ENCODE measurements around the gene PGBD2.
"Not testable (repeated sequence)": the region's sequence is repeated elsewhere in the genome, so short reads cannot be mapped to it uniquely, and the experiment has no call there.

The PGBD2 gene

DNA sequence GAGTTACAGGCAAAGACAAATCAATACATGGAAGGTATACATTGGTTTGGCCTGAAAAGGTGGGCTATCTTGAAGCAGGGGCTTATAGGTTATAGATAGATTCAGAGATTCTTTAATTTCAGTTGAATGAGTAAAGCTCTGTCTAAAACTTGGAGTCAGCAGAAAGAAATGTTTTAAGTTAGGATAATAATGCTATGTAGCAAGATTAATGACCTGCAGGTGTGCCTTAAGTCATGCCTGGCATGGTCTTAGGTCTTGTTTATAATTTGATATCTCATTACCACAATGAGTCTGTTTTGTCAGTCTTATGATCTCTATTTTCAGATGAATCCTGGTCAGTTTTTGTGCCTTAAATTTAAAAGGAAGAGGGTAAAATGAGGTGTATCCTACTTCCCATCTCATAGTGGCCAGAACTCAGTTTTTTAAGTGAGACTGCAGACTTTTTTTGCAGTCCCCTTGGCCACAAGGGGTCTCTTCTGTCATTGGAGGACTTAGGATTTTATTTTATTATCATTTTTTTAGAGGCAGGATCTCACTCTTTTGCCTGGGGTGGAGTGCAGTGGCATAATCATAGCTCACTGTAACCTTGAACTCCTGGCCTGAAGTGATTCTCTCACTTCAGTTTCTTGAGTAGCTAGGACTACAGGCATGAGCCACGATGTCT, 21.3 kb upstream of the PGBD2 start:
- no peaks in the 10 kb centered on the region for H3K27me3 ChIP-seq (ENCODE audit: insufficient read depth, low read depth, severe bottlenecking)
- no peak for TF ChIP-seq CTCF (IDR thresholded peaks at IDR 0.05; ENCODE audit: low read depth, low read length)
- no peak overlapping the region for H3K27ac ChIP-seq
- H3K9me3 ChIP-seq (ENCODE audit: severe bottlenecking), result peaks cover 2% of the 10 kb centered on the region
- no peak for DNase-seq
- H3K4me3 ChIP-seq (ENCODE audit: low read depth, low read length), result no peak overlapping the region
- no peaks in the 10 kb centered on the region for H3K36me3 ChIP-seq

GRCh38 chr1:248885646-248886045, 20.4 kb upstream of the PGBD2 start:
- Histone ChIP-seq H3K27ac (no peak overlapping the region), H3K27me3 (ENCODE audit: insufficient read depth, low read depth, severe bottlenecking) (no peaks in the 10 kb centered on the region), H3K36me3 (no peaks in the 10 kb centered on the region), H3K4me3 (ENCODE audit: low read depth, low read length) (no peak overlapping the region), H3K9me3 (ENCODE audit: severe bottlenecking) (peaks cover 2% of the 10 kb centered on the region)
- TF ChIP-seq CTCF (IDR thresholded peaks at IDR 0.05; ENCODE audit: low read depth, low read length), result no peak
- no peak for DNase-seq

DNA sequence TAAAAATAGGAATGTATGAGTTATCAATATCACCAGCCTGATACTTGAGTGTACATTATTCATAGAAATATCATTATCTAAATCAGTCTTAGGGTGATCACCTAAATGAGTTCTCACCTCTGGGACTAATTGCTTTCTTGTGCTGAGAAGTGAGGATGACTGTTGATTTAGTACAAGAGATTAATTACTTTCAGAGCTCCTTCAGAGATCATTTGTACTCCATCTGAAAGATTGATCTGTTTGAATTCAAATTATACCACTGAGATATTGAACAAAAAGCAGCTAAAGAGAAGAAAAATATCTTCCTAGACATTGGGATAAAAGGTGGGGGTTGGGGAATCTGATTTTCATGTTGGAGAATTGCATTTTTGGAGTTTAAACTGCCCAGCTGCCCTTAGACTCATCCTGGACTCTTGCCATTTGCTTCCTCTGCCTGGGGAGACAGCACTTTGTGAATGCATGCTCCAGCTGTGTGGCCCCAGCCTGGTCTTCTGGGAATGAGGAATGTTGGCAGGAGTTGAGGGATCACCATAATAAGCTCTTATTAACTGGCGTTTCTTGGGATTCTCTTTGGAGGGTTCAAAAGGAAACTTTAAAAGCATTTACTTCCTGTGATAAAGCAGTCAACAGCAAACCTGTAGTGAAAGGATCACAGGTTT, 19.7 kb upstream of the PGBD2 start:
- no peak overlapping the region for H3K27ac ChIP-seq
- DNase-seq, result no peak
- no peak for TF ChIP-seq CTCF (IDR thresholded peaks at IDR 0.05; ENCODE audit: low read depth, low read length)
- no peaks in the 10 kb centered on the region for H3K36me3 ChIP-seq
- H3K9me3 ChIP-seq (ENCODE audit: severe bottlenecking), result peaks cover 2% of the 10 kb centered on the region
- no peak overlapping the region for H3K4me3 ChIP-seq (ENCODE audit: low read depth, low read length)
- H3K27me3 ChIP-seq (ENCODE audit: insufficient read depth, low read depth, severe bottlenecking), result no peaks in the 10 kb centered on the region

GRCh38 chr1:248889914-248890243, 16.2 kb upstream of the PGBD2 start:
- not testable (repeated sequence) for H3K27ac ChIP-seq; H3K4me3 ChIP-seq (ENCODE audit: low read depth, low read length); DNase-seq; H3K9me3 ChIP-seq (ENCODE audit: severe bottlenecking); H3K36me3 ChIP-seq; H3K27me3 ChIP-seq (ENCODE audit: insufficient read depth, low read depth, severe bottlenecking)

- Histone ChIP-seq H3K27ac (no peak overlapping the region), H3K36me3 (no peaks in the 10 kb centered on the region), H3K27me3 (ENCODE audit: insufficient read depth, low read depth, severe bottlenecking) (no peaks in the 10 kb centered on the region), H3K9me3 (ENCODE audit: severe bottlenecking) (no peaks in the 10 kb centered on the region), H3K4me3 (ENCODE audit: low read depth, low read length) (no peak overlapping the region)
- no peak for DNase-seq
- no peak for TF ChIP-seq CTCF (IDR thresholded peaks at IDR 0.05; ENCODE audit: low read depth, low read length)
These were observed 15.2 kb upstream of the PGBD2 start for GRCh38 chr1:248890549-248891498.

DNA sequence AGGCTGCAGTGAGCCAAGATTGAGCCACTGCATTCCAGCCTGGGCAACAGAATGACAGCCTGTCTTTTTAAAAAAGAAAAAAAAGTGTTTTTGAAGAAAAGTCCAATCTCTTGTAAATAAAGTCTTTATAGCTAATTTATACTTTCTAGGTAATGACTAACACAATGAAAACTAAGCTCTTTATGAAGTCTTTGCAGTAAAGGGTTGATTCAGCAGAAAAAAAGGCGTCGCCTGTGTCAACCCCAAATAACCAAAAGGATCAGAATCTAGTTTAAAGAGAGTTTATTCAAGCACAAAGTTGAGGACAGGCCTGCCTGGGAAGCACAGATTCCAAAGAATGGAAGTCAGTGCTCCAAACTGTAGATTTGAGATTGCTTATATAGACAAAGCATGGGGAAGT, 14.3 kb upstream of the PGBD2 start:
- Histone ChIP-seq H3K4me3 (ENCODE audit: low read depth, low read length) (no peak overlapping the region), H3K36me3 (no peaks in the 10 kb centered on the region), H3K27me3 (ENCODE audit: insufficient read depth, low read depth, severe bottlenecking) (no peaks in the 10 kb centered on the region), H3K9me3 (ENCODE audit: severe bottlenecking) (no peaks in the 10 kb centered on the region), H3K27ac (no peak overlapping the region)
- no peak for DNase-seq
- TF ChIP-seq CTCF (IDR thresholded peaks at IDR 0.05; ENCODE audit: low read depth, low read length), result no peak

Measured in WERI-Rb-1 (cell line).